Fibroblast of the aortic adventitia (primary cell): ENCODE results near the gene TRABD2A. TPM values are rescaled to one million over a fixed set of nuclear protein-coding genes. Genes with fewer than 3 reads are reported as not detected.

Experiments
- DNase-seq: peaks from one replicate; pipeline ENCODE4 v3.0.0-alpha.2; 2010; ENCODE audit warnings: low read depth
- H3K4me3 ChIP-seq: 2 replicates; pipeline ENCODE4 v1.5.1; 2011; ENCODE audit warnings: low read depth, mild to moderate bottlenecking, control low read depth, low read length, moderate library complexity
- total RNA-seq: library from RNA; depleted of rRNA; stranded (reverse); fragments of >200 nt; gene quantifications from 2 replicates; pipeline ENCODE4 v1.2.3, GENCODE V29; 2012; ENCODE audit warnings: low replicate concordance
- TF ChIP-seq, protein P1 (sequence below): IDR thresholded peaks from 2 replicates; pipeline ENCODE4 v1.5.1; 2011; ENCODE audit warnings: mild to moderate bottlenecking, low read length, control low read depth, inconsistent platforms; ENCODE audit not compliant: insufficient read depth

The TRABD2A gene
- total RNA-seq, 1 donor, result 1.6 TPM

DNA sequence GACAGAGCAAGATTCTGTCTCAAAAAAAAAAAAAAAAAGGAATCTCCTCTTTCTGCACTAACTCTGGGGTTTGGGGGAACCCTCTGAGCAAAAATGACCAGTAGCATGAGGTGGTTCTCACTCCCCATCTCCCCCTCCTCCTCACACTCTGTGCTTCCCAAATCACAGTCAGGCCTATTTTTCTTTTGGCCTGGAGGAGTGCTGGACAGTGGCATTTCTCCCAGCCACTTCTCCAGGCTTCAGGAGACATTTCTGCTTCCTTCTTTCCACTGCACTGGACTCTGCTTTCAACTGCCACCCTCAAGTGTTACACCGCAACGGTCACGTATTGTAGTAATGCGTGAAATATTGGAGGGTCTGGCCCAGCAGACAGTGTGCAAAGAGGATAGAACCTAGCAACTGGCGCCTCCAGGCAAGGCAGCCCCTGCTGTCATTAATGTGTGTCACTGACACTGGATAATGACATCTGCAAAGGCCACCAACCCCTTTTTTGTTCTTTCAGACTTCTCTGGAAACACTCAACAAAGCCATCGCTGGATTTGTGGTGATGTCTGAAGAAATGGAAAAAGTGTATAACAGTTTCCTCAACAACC, 68.9 kb downstream of the TRABD2A start:
- TF ChIP-seq, protein P1, sequence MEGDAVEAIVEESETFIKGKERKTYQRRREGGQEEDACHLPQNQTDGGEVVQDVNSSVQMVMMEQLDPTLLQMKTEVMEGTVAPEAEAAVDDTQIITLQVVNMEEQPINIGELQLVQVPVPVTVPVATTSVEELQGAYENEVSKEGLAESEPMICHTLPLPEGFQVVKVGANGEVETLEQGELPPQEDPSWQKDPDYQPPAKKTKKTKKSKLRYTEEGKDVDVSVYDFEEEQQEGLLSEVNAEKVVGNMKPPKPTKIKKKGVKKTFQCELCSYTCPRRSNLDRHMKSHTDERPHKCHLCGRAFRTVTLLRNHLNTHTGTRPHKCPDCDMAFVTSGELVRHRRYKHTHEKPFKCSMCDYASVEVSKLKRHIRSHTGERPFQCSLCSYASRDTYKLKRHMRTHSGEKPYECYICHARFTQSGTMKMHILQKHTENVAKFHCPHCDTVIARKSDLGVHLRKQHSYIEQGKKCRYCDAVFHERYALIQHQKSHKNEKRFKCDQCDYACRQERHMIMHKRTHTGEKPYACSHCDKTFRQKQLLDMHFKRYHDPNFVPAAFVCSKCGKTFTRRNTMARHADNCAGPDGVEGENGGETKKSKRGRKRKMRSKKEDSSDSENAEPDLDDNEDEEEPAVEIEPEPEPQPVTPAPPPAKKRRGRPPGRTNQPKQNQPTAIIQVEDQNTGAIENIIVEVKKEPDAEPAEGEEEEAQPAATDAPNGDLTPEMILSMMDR, result no peak
- no peak for DNase-seq
- no peak overlapping the region for H3K4me3 ChIP-seq

DNA sequence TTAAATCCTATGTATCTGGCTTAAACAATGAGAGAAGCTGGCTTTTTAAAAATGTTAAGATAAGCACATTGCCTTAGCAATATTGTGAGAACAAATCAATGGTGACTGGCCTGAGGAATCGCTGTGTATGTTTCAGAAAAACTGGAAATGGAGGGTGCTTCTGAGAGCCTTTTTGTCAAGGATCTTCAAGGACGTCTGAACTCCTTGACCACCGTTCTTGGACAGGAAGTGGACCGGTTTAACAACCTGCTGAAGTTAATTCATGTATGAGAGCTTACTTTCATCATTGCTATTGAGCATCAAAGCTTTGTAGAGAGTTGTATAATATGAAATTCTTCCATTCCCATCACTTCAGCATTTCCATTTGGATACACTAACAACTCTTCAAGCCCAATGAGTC, 72.6 kb downstream of the TRABD2A start:
- no peak for DNase-seq
- no peak overlapping the region for H3K4me3 ChIP-seq
- TF ChIP-seq, protein P1, result no peak

DNA sequence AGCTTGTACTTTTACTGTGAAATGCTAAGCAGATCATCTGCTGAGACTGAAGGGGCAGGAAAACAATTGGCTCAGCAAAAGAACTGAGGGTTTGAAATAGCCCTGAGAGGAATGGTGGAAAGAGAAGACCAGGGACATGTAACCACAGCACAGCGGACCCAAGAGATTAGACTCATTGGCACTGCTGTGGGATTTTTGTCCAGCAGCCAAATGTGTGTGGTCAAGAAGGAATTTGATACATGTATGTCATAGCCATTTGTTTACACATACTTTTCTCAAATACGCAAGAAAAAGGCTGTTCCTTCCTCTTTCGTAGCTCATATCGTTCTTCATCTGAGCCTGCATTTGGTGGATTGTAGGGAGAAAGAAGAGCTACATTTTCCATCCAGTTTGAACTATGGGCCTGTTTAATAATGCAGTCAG, 73.8 kb downstream of the TRABD2A start:
- H3K4me3 ChIP-seq, result no peak overlapping the region
- peak; percentile 98 for DNase-seq
- TF ChIP-seq, protein P1, result no peak

DNA sequence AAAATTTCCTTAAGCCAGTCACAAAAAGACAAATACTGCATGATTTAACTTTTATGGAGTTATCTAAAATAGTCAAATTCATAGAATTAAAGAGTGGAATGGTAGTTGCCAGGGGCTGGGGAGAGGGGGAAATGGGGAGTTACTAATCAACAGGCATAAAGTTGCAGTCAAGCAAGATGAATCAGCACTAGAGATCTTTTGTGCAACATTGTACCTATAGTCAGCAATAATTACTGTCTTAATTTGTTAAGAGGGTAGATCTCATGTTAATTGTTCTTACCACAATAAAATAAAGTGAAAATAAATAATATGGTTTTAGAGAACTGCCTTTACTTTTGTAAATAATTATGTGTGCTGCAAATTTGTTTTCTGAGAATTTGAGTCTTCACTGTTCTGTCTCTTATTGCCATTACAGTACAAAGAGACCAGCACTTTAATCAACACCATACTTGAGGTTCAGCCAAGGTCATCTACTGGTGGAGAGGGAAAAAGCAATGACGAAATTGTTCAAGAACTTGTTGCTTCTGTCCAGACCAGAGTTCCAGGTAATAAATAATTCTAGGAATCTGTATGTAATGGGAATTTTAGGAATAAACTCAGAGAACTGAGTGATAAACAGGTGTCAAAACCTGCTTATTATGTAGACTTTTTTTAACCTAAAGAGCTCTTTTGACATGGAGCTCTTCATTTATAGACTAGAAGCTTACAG, 75.5 kb downstream of the TRABD2A start:
- peak; percentile 51 for DNase-seq

DNA sequence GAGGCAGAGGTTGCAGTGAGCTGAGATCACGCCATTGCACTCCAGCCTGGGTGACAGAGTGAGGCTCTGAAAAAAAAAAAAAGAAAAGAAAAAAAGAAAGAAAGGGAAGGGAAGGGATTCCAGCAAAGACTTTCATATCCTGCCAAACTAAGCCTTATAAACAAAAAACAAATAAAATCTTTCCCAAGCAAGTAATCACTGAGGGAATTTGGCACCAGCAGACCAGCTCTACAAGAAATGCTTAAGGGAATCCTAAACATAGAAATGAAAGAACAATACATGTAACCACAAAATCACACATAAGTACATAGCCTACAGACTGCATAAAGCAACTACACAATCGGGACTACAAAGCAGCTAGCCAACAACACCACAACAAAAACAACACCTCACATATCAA, 79.1 kb downstream of the TRABD2A start:
- DNase-seq, result no peak
- H3K4me3 ChIP-seq, result no peak overlapping the region
- TF ChIP-seq, protein P1, result no peak

More for the DNA sequence above, 75.5 kb downstream of the TRABD2A start:
- TF ChIP-seq, protein P1, result no peak
- no peak overlapping the region for H3K4me3 ChIP-seq

DNA sequence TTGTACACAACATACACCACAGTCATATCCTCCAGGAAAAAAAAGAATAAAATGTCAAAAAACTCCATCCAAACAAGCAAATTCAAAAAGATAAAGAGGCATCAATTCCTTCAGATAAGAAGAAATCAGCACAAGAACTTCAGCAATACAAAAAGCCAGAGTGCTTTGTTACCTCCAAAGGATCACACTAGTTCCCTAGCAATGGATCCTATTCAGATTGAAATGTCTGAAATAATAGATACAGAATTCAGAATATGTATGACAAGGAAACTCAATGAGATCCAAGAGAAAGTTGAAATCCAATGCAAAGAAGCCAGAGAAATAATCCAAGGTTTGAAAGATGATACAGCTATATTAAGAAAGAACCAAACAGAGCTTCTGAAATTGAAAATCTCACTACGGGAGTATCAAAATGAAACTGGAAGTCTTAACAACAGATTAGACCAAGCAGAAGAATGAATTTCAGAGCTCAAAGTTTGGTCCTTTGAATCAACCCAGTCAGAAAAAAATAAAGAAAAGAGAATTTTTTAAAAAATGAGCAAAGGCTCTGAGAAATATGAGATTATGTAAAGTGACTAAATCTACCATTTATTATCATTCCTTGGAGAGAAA, 80.6 kb downstream of the TRABD2A start:
- DNase-seq, result no peak
- no peak overlapping the region for H3K4me3 ChIP-seq
- TF ChIP-seq, protein P1, result no peak
